Heart left ventricle (tissue), 13 donors: ENCODE measurements around the gene LIN7B.

Experiments used
- CTCF ChIP-seq, 12 donors: fragments of 200-600 bp; sonication (generic) in 4 of 12; IDR thresholded peaks; one replicate each; pipeline versions ENCODE4 v1.5.0 to v1.8.0; 2018 to 2022; ENCODE audit warnings: antibody characterized with exemption in 12 of 12, mild to moderate bottlenecking in 5 of 12
- POLR2A ChIP-seq, 2 donors: fragments of 450-650 bp; IDR thresholded peaks; one replicate each; pipeline ENCODE4 v1.6.1; 2017; ENCODE audit warnings: antibody characterized with exemption in 2 of 2, mild to moderate bottlenecking in 2 of 2, moderate library complexity in 2 of 2
- donor health status: ischemic (EF 13 %, LVEDD 7.1; RV severe dilation, severe dysfunction).
- donor health status: DM: no; HTN: yes; CAD: no.
- donor health status: DM: no; HTN: no; CAD: no.
- donor health status: ischemic (EF 25% LVEDD 6.9; RV normal size, moderate dysfunction).
- donor health status: ischemic (EF 25% LVEDD 5.7; RV mildly dilated, moderate dysfunction).
- donor health status: ischemic (EF 35%, LVEDD 5.7; RV mildly dilated, moderate dysfunction).
- donor health status: nonischemic (EF 11% LVEDD 7.7; RV severe dilation, severe dysfunction).
- donor health status: DM: yes; HTN: yes; CAD: no.
- donor health status: PGD.
- donor health status: ischemic (EF 29% LVEDD 5.4; RV normal size, mild dysfunction).
- donor health status: nonischemic (EF 23%, LVEDD 6.1; RV moderate dilation, normal function).

- TF ChIP-seq CTCF (IDR thresholded peaks at IDR 0.05) (no peak), POLR2A (IDR thresholded peaks at IDR 0.05) (no peak)
Measured at GRCh38 chr19:49081273-49081672, 32.9 kb upstream of the LIN7B start.
